ENCODE data around the gene ARID3A. TPM values are rescaled to one million over a fixed set of nuclear protein-coding genes. Genes with fewer than 3 reads are reported as not detected.

The ARID3A gene
- total RNA-seq, 4 donors from 2014 or later, result 1.8 to 9.4 (median 5.6) TPM

DNA sequence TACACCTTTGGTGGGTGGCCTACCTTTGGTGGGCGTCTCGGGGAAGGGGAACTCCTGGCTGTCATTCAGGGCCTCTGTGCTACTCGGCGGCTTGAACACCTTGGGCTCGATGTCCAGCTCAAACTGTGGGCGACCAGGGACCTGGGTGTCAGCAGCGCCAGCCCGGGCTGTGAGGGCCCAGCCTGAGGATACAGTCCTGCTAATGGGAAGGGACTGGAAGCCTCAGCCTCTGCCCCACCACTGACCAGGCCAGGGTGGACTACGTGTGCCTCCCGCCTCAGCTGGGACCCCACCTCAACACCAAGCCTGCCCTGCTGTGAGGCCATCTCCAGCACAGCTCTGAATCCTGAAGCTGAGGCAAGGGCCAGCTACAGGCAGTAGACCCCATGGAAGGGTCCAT, 87.4 kb downstream of the ARID3A start:
- DNase-seq (ENCODE audit: low spot score in 2 of 2), result no peak
- no peak overlapping the region for H3K4me3 ChIP-seq (ENCODE audit: low read depth, poor library complexity, severe bottlenecking)
- TF ChIP-seq, protein P1, sequence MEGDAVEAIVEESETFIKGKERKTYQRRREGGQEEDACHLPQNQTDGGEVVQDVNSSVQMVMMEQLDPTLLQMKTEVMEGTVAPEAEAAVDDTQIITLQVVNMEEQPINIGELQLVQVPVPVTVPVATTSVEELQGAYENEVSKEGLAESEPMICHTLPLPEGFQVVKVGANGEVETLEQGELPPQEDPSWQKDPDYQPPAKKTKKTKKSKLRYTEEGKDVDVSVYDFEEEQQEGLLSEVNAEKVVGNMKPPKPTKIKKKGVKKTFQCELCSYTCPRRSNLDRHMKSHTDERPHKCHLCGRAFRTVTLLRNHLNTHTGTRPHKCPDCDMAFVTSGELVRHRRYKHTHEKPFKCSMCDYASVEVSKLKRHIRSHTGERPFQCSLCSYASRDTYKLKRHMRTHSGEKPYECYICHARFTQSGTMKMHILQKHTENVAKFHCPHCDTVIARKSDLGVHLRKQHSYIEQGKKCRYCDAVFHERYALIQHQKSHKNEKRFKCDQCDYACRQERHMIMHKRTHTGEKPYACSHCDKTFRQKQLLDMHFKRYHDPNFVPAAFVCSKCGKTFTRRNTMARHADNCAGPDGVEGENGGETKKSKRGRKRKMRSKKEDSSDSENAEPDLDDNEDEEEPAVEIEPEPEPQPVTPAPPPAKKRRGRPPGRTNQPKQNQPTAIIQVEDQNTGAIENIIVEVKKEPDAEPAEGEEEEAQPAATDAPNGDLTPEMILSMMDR (IDR thresholded peaks at IDR 0.05), result no peak
- no peak for TF ChIP-seq POLR2A (IDR thresholded peaks at IDR 0.05)
- 83 to 88% methylated on average over 7 to 10 of the region's 10 CpGs for WGBS, 2 donors
- intact Hi-C loops (cut with DNase I; ENCODE audit: low total_unique reads), result no loop called here

DNA sequence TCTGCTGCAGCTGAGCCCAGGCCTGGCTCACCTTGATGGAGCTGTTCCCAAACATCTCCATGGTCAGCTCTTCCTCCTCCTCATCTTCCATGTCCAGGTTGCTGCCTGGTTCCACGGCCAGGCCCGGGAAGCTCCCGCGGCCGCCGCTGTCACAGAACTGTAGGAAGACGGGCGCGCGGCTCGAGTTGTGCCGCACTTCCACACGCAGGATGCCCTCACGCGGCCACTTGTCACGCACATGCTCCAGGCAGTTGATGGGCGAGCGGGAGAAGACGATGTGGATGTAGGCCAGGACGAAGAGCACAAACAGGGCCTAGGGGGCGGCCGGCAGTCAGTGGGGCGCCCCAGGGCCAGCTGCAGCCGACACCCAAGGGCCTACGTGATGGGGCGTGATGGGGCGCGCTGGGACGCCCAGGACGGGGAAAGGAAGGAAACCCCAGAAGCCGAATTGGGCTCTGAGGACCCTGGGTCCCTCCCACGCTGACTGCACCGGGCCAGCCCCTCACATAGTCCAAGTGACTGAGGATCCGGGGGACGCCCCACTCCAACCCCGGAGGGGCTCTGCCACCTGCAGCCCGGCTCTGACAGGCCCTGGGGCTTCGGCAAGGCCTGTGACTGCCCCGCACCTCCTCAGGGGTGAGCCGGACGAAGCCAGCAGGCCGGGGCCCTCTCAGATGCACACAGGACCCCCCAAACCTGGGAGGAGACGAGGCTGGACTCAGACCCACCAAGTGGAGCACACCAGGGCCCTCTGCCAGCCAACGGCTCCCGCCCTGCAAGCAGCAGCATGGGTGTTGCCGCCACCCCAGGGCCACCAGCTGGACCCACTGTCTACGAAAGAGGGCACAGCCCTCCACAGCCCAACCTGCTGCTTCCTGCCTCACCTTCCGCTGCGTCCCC, 88.6 kb downstream of the ARID3A start:
- no peak overlapping the region for H3K4me3 ChIP-seq (ENCODE audit: low read depth, poor library complexity, severe bottlenecking)
- TF ChIP-seq, protein P1 (IDR thresholded peaks at IDR 0.05), result no peak
- TF ChIP-seq POLR2A (IDR thresholded peaks at IDR 0.05), result no peak
- no peak for DNase-seq (ENCODE audit: low spot score in 2 of 2)
- WGBS, 2 donors, result 84 to 87% methylated on average over 41 to 42 of the region's 49 CpGs
- intact Hi-C loops (cut with DNase I; ENCODE audit: low total_unique reads), result no loop called here

DNA sequence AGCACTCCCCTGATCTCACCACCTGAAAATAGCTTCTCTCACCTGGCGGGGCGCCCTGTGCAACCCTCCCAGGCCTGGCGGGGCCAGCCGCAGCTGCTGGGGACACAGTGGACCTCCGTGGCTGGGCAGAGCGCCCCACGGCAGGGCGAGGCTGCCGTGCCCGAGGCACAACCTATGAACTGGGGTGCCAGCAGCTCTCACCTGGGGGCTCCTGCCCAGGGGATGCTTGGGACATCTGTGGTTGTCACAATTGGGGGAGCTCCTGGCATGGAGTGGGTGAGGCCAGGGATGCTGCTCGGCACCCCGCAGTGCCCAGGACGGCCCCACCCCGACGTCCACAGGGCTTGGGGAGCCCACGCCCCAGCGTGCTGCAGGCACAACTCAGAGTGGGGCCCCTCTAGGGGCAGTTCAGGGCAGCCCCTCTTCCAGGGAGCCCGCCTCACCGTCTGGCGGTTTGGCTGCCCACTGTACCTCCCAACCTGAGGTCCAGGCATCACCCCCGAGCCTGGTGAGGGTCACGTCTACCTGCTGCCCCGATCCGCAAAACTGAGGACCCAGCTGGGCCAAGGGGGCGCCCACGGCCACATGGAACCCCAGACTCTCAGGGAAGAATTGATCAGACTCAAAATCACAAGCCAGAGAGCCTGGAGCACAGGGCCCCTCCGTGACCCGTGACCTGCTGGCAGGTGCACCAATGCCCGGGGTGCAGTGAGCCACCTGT, 89.4 kb downstream of the ARID3A start:
- no peak overlapping the region for H3K4me3 ChIP-seq (ENCODE audit: low read depth, poor library complexity, severe bottlenecking)
- intact Hi-C loops (cut with DNase I; ENCODE audit: low total_unique reads), result no loop called here
- WGBS, 2 donors, result 75 to 84% methylated on average over 10 to 12 of the region's 29 CpGs
- no peak for DNase-seq (ENCODE audit: low spot score in 2 of 2)
- no peak for TF ChIP-seq POLR2A (IDR thresholded peaks at IDR 0.05)
- TF ChIP-seq, protein P1 (IDR thresholded peaks at IDR 0.05), result no peak

DNA sequence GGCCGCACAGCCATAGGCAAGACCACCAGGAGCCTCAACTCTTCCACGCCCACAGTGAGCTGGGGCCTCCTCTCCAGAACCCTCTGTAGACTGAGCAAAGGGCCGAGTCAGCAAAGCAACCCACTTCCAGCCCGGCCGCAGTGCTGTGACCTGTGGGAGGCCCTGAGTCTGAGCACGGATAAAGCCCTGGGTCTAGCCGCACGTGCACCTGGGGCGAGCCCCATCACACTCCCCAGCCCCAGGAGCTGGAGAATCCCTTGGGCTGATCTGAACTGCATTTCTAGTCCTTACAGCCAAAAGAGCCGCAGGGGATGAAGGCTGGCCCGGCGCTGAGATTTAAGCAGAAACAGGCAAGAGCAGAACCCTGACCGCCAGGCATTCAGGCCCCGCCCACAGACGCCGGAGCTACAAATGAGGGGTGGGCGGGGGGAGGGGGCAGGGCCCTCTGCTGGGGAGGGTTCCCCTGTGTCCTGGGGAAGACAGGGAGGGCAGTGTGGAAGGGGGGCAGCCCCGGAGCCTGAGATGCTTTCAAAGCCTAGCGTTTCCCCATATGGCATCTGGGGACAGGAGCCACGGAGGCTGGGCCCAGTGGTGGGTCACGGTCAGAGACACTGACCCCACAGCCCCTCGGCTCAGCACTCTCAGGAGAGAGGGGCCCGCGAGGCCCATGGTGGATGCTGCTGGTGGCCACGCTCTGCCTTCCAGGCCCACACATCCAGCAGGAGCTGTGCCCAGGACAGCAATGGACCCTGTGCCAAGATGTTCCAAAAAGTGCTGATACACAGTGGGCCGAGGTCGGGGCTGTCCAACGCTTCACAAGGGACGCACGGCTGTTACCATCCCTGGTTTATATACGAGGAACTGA, 90.2 kb downstream of the ARID3A start:
- TF ChIP-seq, protein P1 (IDR thresholded peaks at IDR 0.05), result no peak
- no peak for TF ChIP-seq POLR2A (IDR thresholded peaks at IDR 0.05)
- H3K4me3 ChIP-seq (ENCODE audit: low read depth, poor library complexity, severe bottlenecking), result no peak overlapping the region
- intact Hi-C loops (cut with DNase I; ENCODE audit: low total_unique reads), result no loop called here
- no peak for DNase-seq (ENCODE audit: low spot score in 2 of 2)
- WGBS, 2 donors, result 45 to 48% methylated on average over 23 to 31 of the region's 31 CpGs

DNA sequence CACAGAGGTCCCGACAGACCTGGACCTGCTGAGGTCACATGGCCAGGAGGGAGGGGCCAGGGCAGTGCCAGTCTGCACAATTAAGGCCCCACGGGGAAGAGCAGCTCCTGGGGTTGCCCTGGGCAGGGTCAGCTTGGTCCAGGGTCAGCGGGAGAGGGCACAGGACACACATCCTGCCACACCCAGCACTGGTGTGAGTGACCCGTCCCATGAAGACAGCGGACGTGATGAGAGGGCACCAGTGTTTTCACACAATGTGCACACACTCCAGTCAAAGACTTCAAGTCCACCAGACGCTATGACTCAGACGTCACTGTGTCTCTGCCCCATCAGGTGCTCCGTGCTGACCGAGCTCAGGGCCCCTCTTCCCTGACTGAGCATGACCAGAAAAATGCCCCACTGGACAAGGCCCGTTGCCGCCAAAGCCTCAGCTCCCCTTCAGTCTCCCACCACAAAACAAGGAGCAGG, 90.8 kb downstream of the ARID3A start:
- TF ChIP-seq, protein P1 (IDR thresholded peaks at IDR 0.05), result no peak
- no peak for TF ChIP-seq POLR2A (IDR thresholded peaks at IDR 0.05)
- H3K4me3 ChIP-seq (ENCODE audit: low read depth, poor library complexity, severe bottlenecking), result no peak overlapping the region
- intact Hi-C loops (cut with DNase I; ENCODE audit: low total_unique reads), result no loop called here

More for the DNA sequence above, 90.8 kb downstream of the ARID3A start:
- no peak for DNase-seq (ENCODE audit: low spot score in 2 of 2)
- 35 to 50% methylated on average over 9 to 11 of the region's 12 CpGs for WGBS, 2 donors
